ENCODE results near the gene PLEKHG4B.

GRCh38 chr5:169728-170094 lies 77.7 kb downstream of the PLEKHG4B start:
- TF ChIP-seq, protein P1, sequence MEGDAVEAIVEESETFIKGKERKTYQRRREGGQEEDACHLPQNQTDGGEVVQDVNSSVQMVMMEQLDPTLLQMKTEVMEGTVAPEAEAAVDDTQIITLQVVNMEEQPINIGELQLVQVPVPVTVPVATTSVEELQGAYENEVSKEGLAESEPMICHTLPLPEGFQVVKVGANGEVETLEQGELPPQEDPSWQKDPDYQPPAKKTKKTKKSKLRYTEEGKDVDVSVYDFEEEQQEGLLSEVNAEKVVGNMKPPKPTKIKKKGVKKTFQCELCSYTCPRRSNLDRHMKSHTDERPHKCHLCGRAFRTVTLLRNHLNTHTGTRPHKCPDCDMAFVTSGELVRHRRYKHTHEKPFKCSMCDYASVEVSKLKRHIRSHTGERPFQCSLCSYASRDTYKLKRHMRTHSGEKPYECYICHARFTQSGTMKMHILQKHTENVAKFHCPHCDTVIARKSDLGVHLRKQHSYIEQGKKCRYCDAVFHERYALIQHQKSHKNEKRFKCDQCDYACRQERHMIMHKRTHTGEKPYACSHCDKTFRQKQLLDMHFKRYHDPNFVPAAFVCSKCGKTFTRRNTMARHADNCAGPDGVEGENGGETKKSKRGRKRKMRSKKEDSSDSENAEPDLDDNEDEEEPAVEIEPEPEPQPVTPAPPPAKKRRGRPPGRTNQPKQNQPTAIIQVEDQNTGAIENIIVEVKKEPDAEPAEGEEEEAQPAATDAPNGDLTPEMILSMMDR (conservative IDR thresholded peaks at IDR 0.05; ENCODE audit: low read depth, low read length): no peak
- TF ChIP-seq EZH2 (IDR thresholded peaks at IDR 0.05; ENCODE audit: borderline replicate concordance, low read depth, low read length, poor library complexity, severe bottlenecking): no peak

Measured in A673 (cell line).